ENCODE data around the gene FAM151A.

Gene FAM151A

DNA sequence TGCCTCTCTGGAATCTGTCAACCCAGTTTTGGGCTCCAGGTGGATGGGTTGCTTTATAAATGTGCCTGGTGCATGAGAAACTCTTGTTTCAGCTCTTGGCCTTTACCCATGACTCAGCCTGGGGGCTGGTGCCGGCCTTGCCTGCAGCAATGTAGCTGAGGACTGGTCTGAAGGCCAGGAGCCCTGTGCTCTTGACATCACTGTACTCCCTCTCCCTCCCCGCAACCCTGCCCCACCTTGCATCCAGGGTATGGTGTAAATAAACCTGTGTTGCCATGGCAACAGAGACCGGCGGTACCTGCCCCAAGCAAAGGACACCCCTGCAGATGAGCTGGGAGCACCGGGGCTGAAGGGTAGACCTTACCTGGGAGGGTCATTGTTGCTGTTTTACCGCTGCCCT is 13.3 kb downstream of the FAM151A start:
- TF ChIP-seq YY1 (IDR thresholded peaks at IDR 0.05; ENCODE audit: low read depth), result no peak
- TF ChIP-seq, protein P1, sequence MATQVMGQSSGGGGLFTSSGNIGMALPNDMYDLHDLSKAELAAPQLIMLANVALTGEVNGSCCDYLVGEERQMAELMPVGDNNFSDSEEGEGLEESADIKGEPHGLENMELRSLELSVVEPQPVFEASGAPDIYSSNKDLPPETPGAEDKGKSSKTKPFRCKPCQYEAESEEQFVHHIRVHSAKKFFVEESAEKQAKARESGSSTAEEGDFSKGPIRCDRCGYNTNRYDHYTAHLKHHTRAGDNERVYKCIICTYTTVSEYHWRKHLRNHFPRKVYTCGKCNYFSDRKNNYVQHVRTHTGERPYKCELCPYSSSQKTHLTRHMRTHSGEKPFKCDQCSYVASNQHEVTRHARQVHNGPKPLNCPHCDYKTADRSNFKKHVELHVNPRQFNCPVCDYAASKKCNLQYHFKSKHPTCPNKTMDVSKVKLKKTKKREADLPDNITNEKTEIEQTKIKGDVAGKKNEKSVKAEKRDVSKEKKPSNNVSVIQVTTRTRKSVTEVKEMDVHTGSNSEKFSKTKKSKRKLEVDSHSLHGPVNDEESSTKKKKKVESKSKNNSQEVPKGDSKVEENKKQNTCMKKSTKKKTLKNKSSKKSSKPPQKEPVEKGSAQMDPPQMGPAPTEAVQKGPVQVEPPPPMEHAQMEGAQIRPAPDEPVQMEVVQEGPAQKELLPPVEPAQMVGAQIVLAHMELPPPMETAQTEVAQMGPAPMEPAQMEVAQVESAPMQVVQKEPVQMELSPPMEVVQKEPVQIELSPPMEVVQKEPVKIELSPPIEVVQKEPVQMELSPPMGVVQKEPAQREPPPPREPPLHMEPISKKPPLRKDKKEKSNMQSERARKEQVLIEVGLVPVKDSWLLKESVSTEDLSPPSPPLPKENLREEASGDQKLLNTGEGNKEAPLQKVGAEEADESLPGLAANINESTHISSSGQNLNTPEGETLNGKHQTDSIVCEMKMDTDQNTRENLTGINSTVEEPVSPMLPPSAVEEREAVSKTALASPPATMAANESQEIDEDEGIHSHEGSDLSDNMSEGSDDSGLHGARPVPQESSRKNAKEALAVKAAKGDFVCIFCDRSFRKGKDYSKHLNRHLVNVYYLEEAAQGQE (IDR thresholded peaks at IDR 0.05; ENCODE audit: low read depth), result no peak

DNA sequence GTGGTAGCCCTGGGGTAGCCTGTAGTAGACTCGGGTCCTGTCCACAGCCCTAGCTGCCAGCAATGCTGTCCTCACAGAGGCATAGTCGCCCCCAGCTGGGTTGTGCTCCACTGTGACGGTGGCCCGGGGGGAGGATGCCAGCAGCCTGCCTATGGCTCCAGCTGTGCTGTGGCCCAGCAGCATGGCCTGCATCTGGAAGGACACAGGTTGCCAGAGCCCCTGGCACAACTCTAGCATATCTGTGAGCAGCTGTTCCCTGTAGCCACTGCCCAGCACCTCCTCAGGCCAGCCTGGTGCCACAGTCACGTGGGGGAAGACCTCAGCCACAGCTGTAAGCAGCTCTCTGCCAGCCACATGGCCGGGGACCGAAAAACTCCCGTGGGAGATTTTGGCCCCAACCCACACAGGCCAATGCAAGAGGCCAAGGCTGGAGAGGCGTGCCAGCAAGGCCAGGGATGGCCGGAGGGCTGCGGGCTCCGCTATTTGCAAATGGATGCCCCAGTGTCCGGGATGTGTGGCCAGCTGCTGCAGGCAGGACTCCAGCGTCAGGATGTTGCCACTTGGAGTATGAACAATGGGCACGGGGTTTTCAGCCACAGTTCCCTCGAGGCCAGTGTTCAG is 13.9 kb downstream of the FAM151A start:
- TF ChIP-seq NFIC (IDR thresholded peaks at IDR 0.05), result no peak
- TF ChIP-seq YY1 (IDR thresholded peaks at IDR 0.05; ENCODE audit: low read depth), result no peak
- TF ChIP-seq RAD21 (IDR thresholded peaks at IDR 0.05; ENCODE audit: low read depth), result no peak
- no peak for TF ChIP-seq TCF12 (IDR thresholded peaks at IDR 0.05; ENCODE audit: low read depth)

DNA sequence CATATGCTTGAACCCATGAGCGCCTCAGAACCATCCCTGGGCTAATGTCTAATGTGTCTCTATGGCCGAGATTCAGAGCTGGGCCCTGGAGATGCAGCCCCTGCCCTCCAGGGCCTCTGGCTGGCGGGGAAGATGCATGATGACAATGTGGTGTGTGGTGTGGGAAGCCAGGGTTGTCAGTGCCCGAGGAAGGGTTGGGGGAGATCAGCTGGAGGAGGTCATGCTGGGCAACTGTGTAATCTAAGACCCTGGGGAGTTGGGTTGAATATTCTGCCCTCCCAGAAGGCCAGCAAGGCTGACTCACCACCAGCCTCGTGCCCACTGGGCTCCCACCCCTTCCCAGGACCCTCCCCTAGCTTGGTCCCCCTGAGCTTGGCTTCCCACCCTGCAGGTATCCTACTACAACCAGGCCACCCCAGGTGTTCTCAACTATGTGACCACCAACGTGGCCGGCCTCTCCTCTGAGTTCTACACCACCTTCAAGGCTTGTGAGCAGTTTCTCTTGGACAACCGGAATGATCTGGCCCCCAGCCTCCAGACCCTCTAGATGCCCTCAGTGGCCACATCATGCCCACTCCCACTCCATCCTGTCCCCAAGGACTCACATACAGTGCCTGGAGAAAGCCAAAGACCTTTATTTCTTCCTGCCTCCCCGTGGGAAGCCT is 14.6 kb downstream of the FAM151A start:
- no peak for TF ChIP-seq TAF1 (IDR thresholded peaks at IDR 0.05; ENCODE audit: low read depth)
- TF ChIP-seq FOXM1 (IDR thresholded peaks at IDR 0.05; ENCODE audit: borderline replicate concordance, low read depth), result no peak
- no peak for TF ChIP-seq NFIC (IDR thresholded peaks at IDR 0.05)
- TF ChIP-seq CEBPB (IDR thresholded peaks at IDR 0.05), result no peak
- TF ChIP-seq ZBTB7A (IDR thresholded peaks at IDR 0.05; ENCODE audit: low read depth), result no peak
- TF ChIP-seq, protein P2, sequence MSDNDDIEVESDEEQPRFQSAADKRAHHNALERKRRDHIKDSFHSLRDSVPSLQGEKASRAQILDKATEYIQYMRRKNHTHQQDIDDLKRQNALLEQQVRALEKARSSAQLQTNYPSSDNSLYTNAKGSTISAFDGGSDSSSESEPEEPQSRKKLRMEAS (IDR thresholded peaks at IDR 0.05), result no peak
- TF ChIP-seq, protein P3, sequence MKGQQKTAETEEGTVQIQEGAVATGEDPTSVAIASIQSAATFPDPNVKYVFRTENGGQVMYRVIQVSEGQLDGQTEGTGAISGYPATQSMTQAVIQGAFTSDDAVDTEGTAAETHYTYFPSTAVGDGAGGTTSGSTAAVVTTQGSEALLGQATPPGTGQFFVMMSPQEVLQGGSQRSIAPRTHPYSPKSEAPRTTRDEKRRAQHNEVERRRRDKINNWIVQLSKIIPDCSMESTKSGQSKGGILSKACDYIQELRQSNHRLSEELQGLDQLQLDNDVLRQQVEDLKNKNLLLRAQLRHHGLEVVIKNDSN (IDR thresholded peaks at IDR 0.05), result no peak
- no peak for TF ChIP-seq EP300 (IDR thresholded peaks at IDR 0.05; ENCODE audit: borderline replicate concordance)
- no peak for TF ChIP-seq CREB1 (IDR thresholded peaks at IDR 0.05; ENCODE audit: low read depth)
- TF ChIP-seq RAD21 (IDR thresholded peaks at IDR 0.05; ENCODE audit: low read depth), result no peak
- no peak for TF ChIP-seq EGR1 (IDR thresholded peaks at IDR 0.05)

DNA sequence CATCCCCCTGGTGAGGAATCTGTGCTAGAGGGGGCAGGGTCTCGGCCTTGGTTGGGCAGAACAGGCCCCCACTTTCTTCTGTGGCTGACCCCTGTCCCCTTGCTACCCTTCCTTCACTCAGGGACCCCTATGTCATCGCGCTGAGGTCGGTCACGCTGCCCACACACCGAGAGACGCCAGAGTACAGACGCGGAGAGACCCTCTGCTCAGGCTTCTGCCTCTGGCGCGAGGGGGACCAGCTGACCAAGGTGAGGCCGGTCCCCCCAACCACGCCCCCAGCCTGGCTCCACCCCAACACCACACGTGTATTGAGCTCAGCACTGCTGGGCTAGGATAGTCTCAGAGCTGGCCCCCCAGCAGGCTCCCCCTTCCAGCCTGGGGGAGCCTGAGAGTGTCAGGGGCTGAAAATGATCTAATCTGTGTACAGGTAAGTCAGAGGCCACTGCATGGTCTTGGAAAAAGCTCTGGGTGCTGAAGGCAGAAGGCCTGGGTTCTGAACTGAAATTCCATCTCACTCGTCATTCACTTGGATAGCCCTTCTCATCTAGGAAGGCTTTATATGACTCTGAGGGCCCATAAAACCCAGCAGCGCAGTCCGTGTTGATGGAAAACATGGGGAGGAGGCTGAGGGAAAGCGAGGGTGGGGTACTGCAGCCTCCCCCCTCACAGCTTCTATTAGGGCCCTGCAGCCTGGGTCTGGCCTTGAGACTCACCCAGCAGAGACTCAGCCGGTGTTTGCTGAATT is 15.3 kb downstream of the FAM151A start:
- no peak for TF ChIP-seq CREB1 (IDR thresholded peaks at IDR 0.05; ENCODE audit: low read depth)
- TF ChIP-seq EGR1 (IDR thresholded peaks at IDR 0.05), result no peak
- TF ChIP-seq RAD21 (IDR thresholded peaks at IDR 0.05; ENCODE audit: low read depth), result no peak

DNA sequence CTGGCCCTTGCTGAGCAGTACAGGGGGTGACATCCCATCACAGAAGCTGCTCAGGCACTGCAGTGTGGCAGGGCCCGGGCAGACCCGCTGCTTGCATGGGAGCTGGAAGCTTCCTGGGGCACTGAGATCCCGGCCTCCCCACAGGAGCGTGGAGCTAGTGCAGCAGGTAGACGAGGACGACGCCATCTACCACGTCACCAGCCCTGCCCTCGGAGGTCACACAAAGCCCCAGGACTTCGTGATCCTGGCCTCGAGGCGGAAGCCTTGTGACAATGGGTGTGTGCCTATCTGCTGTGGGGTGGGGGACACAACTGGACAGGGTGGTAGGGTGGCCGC is 16.4 kb downstream of the FAM151A start:
- TF ChIP-seq TCF12 (IDR thresholded peaks at IDR 0.05; ENCODE audit: low read depth) (no peak), FOXM1 (IDR thresholded peaks at IDR 0.05; ENCODE audit: borderline replicate concordance, low read depth) (no peak), RAD21 (IDR thresholded peaks at IDR 0.05; ENCODE audit: low read depth) (no peak), TEAD4 (IDR thresholded peaks at IDR 0.05) (no peak), YY1 (IDR thresholded peaks at IDR 0.05; ENCODE audit: low read depth) (no peak), NFIC (IDR thresholded peaks at IDR 0.05) (no peak), TAF1 (IDR thresholded peaks at IDR 0.05; ENCODE audit: low read depth) (no peak)
- TF ChIP-seq, protein P3 (IDR thresholded peaks at IDR 0.05), result no peak

DNA sequence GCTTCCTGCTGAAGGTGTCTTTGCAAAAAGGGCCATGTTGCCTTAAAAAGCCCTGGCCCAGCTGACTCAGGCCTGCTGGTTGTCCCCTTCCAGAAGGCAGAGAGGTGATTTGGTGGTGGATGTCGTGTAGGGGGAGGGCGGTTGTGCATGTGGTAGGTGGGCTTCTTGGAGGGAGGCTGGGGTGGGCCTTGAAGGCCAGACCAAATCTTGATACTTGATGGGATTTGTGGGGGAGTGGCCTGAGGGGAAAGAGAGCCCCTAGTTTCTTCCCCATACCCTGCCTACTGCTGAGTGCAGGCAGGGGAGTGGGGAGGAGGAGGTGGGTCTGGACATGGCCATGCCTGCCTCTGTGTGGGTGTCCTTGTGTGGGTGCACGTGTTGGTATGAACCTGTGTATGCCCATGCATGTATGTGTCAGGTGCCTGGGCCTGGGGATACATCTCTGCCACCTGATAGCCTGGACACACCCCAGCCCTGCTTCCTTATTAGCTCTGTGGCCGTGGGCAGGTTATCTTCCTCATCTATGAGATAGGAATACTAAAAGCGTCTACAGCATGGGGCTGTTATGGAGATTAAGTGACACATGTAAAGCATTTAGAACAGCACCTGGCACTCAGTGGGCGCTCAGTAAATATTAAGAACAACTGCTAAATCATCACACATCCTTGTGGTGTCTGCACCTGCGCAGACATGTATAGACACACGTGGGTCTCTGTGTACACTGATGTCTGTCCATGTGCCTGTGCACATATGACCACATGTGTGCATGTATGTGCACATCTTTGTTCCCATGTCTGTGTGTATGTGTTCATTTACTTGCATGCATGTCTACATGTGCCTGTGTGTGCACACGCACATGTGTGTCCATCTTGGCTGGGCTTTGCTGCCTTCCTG is 17.0 kb downstream of the FAM151A start:
- no peak for TF ChIP-seq FOXM1 (IDR thresholded peaks at IDR 0.05; ENCODE audit: borderline replicate concordance, low read depth)
- TF ChIP-seq RAD21 (IDR thresholded peaks at IDR 0.05; ENCODE audit: low read depth), result no peak
- TF ChIP-seq, protein P2 (IDR thresholded peaks at IDR 0.05), result no peak
- TF ChIP-seq YY1 (IDR thresholded peaks at IDR 0.05; ENCODE audit: low read depth), result no peak
- no peak for TF ChIP-seq CREB1 (IDR thresholded peaks at IDR 0.05; ENCODE audit: low read depth)
- TF ChIP-seq, protein P3 (IDR thresholded peaks at IDR 0.05), result no peak
- TF ChIP-seq EP300 (IDR thresholded peaks at IDR 0.05; ENCODE audit: borderline replicate concordance), result no peak
- no peak for TF ChIP-seq TAF1 (IDR thresholded peaks at IDR 0.05; ENCODE audit: low read depth)
- TF ChIP-seq TEAD4 (IDR thresholded peaks at IDR 0.05), result no peak
